ENCODE data around the gene CD81.
"Not testable (repeated sequence)": the region's sequence is repeated elsewhere in the genome, so short reads cannot be mapped to it uniquely, and the experiment has no call there.

The CD81 gene

DNA sequence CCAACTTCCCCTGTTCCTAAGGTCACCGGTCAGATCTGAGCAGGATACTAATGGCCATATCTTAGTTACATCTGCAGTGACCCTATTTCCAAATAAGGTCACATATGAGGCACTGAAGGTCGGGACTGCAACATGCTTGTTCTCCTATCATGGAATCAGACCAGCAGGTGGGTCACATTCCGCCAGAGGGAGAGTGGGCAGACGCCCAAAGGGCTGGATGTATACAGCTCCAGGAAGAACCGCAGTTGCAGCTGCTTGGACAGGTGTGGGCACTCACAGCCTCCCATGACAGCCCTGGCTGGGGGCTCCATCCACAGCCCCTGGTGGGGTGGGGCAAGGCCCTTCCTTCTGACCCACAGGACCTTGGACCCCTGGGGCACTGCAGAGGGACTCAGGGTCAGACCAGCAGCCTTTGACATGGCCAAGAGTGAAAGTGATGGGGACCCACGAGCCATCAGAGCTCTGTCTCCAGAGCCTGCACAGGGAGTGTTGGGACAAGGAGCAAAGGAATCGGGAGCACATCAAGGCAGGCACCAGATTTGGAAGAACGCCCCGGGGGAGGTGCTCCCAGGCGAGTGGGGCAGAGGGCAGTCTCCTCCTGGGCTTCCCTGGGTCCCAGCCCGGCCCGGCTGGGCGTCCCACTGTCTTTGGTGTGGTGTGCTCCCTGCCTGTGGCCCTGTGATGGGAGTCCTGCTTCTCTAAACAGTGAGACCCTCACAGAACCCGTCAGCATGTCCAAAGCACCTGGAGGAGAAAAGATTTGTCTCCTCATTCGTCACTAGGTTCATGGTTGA, 13.3 kb upstream of the CD81 start:
- no peak overlapping the region for H3K4me2 ChIP-seq (ENCODE audit: low read length)
- H3K27me3 ChIP-seq (ENCODE audit: control insufficient read depth, low read length), result peaks cover 7% of the 10 kb centered on the region; the same call in 1 of the 2 replicates
- H3K36me3 ChIP-seq (ENCODE audit: control insufficient read depth, low read length), result no peaks in the 10 kb centered on the region
- TF ChIP-seq, protein P1, sequence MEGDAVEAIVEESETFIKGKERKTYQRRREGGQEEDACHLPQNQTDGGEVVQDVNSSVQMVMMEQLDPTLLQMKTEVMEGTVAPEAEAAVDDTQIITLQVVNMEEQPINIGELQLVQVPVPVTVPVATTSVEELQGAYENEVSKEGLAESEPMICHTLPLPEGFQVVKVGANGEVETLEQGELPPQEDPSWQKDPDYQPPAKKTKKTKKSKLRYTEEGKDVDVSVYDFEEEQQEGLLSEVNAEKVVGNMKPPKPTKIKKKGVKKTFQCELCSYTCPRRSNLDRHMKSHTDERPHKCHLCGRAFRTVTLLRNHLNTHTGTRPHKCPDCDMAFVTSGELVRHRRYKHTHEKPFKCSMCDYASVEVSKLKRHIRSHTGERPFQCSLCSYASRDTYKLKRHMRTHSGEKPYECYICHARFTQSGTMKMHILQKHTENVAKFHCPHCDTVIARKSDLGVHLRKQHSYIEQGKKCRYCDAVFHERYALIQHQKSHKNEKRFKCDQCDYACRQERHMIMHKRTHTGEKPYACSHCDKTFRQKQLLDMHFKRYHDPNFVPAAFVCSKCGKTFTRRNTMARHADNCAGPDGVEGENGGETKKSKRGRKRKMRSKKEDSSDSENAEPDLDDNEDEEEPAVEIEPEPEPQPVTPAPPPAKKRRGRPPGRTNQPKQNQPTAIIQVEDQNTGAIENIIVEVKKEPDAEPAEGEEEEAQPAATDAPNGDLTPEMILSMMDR (IDR thresholded peaks at IDR 0.05; ENCODE audit: low read depth, low read length, poor library complexity, severe bottlenecking), result no peak
- TF ChIP-seq EZH2phosphoT487 (IDR thresholded peaks at IDR 0.05; ENCODE audit: borderline replicate concordance, low read length), result no peak
- no peaks in the 10 kb centered on the region for H4K20me1 ChIP-seq (ENCODE audit: control insufficient read depth, insufficient read depth, low read depth, low read length)
- peaks cover 6% of the 10 kb centered on the region for H3K4me1 ChIP-seq (ENCODE audit: control insufficient read depth, low read length)
- no peak overlapping the region for H3K27ac ChIP-seq (ENCODE audit: low read depth, low read length)
- H3K79me2 ChIP-seq (ENCODE audit: control insufficient read depth, low read length), result no peaks in the 10 kb centered on the region
- H3F3A ChIP-seq (ENCODE audit: control insufficient read depth, insufficient read depth), result no peaks in the 10 kb centered on the region
- no peaks in the 10 kb centered on the region for H3K9me2 ChIP-seq (replicated peaks; ENCODE audit: control insufficient read depth, low read length)
- no peaks in the 10 kb centered on the region for H3K9me3 ChIP-seq (ENCODE audit: control insufficient read depth, insufficient read depth, low read length)
- no peak overlapping the region for H3K4me3 ChIP-seq (ENCODE audit: low read length)

DNA sequence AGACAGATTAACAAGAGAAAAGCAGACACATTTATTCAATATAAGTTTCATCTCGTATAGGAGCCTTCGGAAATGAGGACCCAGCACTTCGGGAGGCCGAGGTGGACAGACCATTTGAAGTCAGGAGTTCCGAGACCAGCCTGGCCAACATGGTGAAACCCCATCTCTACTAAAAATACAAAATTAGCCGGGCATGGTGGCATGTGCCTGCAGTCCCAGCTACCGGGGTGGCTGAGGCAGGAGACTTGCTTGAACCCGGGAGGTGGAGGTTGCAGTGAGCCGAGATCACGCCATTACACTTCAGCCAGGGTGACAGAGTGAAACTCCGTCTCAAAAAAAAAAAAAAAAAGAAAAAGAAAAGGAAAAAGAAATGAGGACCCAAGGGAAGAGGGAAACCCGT, 12.7 kb upstream of the CD81 start:
- H3F3A ChIP-seq (ENCODE audit: control insufficient read depth, insufficient read depth); H3K79me2 ChIP-seq (ENCODE audit: control insufficient read depth, low read length); H4K20me1 ChIP-seq (ENCODE audit: control insufficient read depth, insufficient read depth, low read depth, low read length); H3K27ac ChIP-seq (ENCODE audit: low read depth, low read length); H3K27me3 ChIP-seq (ENCODE audit: control insufficient read depth, low read length); H3K4me2 ChIP-seq (ENCODE audit: low read length); H3K9me2 ChIP-seq (replicated peaks; ENCODE audit: control insufficient read depth, low read length); H3K9me3 ChIP-seq (ENCODE audit: control insufficient read depth, insufficient read depth, low read length); H3K4me1 ChIP-seq (ENCODE audit: control insufficient read depth, low read length); H3K36me3 ChIP-seq (ENCODE audit: control insufficient read depth, low read length); H3K4me3 ChIP-seq (ENCODE audit: low read length): not testable (repeated sequence)

DNA sequence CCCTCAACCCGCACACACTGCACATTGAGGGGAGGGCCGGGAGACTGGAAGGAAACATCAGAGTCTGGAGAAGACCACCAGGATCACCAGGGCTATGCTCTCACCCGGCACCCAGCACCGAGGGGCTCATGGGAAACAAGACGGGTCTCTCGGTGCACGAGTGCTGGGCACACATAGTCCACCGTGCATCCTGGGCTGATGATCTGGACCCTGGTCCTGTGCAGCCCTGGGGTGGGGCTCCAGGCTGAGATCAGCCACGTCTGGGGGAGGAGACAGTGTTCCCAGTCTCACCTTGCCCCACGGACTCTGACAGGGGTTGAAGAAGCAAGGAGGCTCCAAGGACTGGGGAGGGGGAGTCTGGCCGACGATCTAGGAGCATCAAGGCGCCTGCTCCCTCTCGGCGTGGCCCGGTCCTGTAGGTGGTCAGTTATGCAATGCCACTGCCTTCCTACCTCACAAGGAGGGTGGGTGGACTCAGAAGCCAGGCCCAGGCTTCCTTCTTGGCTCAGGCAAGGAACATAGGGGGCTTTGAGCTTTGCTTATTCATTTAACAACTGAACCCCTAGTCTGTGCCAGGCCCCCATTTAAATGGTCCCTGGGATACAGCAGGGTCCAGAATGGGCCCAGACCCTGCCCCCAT, 11.4 kb upstream of the CD81 start:
- no peaks in the 10 kb centered on the region for H3K9me3 ChIP-seq (ENCODE audit: control insufficient read depth, insufficient read depth, low read length)
- no peak for TF ChIP-seq EZH2phosphoT487 (IDR thresholded peaks at IDR 0.05; ENCODE audit: borderline replicate concordance, low read length)
- TF ChIP-seq, protein P1 (IDR thresholded peaks at IDR 0.05; ENCODE audit: low read depth, low read length, poor library complexity, severe bottlenecking), result no peak
- no peaks in the 10 kb centered on the region for H3F3A ChIP-seq (ENCODE audit: control insufficient read depth, insufficient read depth)
- H3K9me2 ChIP-seq (replicated peaks; ENCODE audit: control insufficient read depth, low read length), result no peaks in the 10 kb centered on the region
- no peak overlapping the region for H3K27ac ChIP-seq (ENCODE audit: low read depth, low read length)
- no peaks in the 10 kb centered on the region for H3K36me3 ChIP-seq (ENCODE audit: control insufficient read depth, low read length)
- H4K20me1 ChIP-seq (ENCODE audit: control insufficient read depth, insufficient read depth, low read depth, low read length), result no peaks in the 10 kb centered on the region
- H3K4me2 ChIP-seq (ENCODE audit: low read length), result no peak overlapping the region
- no peaks in the 10 kb centered on the region for H3K79me2 ChIP-seq (ENCODE audit: control insufficient read depth, low read length)
- peaks cover 7% of the 10 kb centered on the region; the same call in 1 of the 2 replicates for H3K27me3 ChIP-seq (ENCODE audit: control insufficient read depth, low read length)
- H3K4me3 ChIP-seq (ENCODE audit: low read length), result no peak overlapping the region
- H3K4me1 ChIP-seq (ENCODE audit: control insufficient read depth, low read length), result no peaks in the 10 kb centered on the region

DNA sequence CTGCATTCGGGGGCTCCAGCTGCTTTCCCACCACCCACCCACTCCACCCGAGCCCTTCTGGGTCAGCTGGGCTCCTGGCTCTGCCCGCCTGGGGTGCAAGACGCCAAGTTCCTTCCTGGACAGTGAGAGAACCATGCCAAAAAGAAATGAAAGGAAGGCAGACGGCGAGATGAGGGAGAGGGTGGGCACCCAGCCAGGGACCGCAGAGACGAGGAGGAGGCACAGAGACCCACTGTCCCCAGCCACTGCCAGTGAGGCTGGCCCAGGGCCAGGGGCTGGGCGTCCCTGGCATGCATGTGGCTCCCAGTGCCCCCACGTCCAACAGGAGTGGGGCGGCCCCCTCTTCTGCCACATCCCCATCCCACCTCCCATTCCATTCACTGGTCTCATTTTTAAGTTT, 10.8 kb upstream of the CD81 start:
- no peaks in the 10 kb centered on the region for H3K9me3 ChIP-seq (ENCODE audit: control insufficient read depth, insufficient read depth, low read length)
- no peaks in the 10 kb centered on the region for H3K79me2 ChIP-seq (ENCODE audit: control insufficient read depth, low read length)
- TF ChIP-seq, protein P1 (IDR thresholded peaks at IDR 0.05; ENCODE audit: low read depth, low read length, poor library complexity, severe bottlenecking), result no peak
- no peak for TF ChIP-seq EZH2phosphoT487 (IDR thresholded peaks at IDR 0.05; ENCODE audit: borderline replicate concordance, low read length)
- H3F3A ChIP-seq (ENCODE audit: control insufficient read depth, insufficient read depth), result no peaks in the 10 kb centered on the region
- H4K20me1 ChIP-seq (ENCODE audit: control insufficient read depth, insufficient read depth, low read depth, low read length), result no peaks in the 10 kb centered on the region
- no peaks in the 10 kb centered on the region for H3K36me3 ChIP-seq (ENCODE audit: control insufficient read depth, low read length)
- no peak overlapping the region for H3K27ac ChIP-seq (ENCODE audit: low read depth, low read length)
- H3K9me2 ChIP-seq (replicated peaks; ENCODE audit: control insufficient read depth, low read length), result no peaks in the 10 kb centered on the region
- H3K4me3 ChIP-seq (ENCODE audit: low read length), result no peak overlapping the region
- H3K4me2 ChIP-seq (ENCODE audit: low read length), result no peak overlapping the region
- peaks cover 7% of the 10 kb centered on the region; the same call in 1 of the 2 replicates for H3K27me3 ChIP-seq (ENCODE audit: control insufficient read depth, low read length)
- H3K4me1 ChIP-seq (ENCODE audit: control insufficient read depth, low read length), result no peaks in the 10 kb centered on the region
